GM12801 (cell line): ENCODE measurements around the gene GALNS.

Experiments
- CTCF ChIP-seq: IDR thresholded peaks from one replicate; pipeline ENCODE4 v1.5.1; 2011; ENCODE audit warnings: control low read depth; ENCODE audit not compliant: insufficient read length; ENCODE audit errors: extremely low read depth

Gene GALNS

GRCh38 chr16:88850531-88851199 is 6.1 kb downstream of the GALNS start:
- TF ChIP-seq CTCF = no peak

- no peak for TF ChIP-seq CTCF
These were observed 8.2 kb downstream of the GALNS start for GRCh38 chr16:88848557-88848956.

- TF ChIP-seq CTCF = no peak
These were observed 9.1 kb downstream of the GALNS start for GRCh38 chr16:88847654-88848053.

GRCh38 chr16:88846088-88846487 is 10.7 kb downstream of the GALNS start:
- TF ChIP-seq CTCF = no peak

GRCh38 chr16:88844419-88845036 is 12.2 kb downstream of the GALNS start:
- TF ChIP-seq CTCF = no peak

GRCh38 chr16:88843256-88843655 is 13.5 kb downstream of the GALNS start:
- TF ChIP-seq CTCF = no peak

- no peak for TF ChIP-seq CTCF
These were observed 13.9 kb downstream of the GALNS start for GRCh38 chr16:88842806-88843205.
